HCEC 1CT (cell line): ENCODE data around the gene ACTG1.

ENCODE experiments used
- DNase-seq: peaks from one replicate; pipeline ENCODE4 v3.0.0-alpha.2; 2017

The ACTG1 gene

GRCh38 chr17:81515530-81516041 is 3.0 kb upstream of the ACTG1 start:
- DNase-seq, result no peak

DNA sequence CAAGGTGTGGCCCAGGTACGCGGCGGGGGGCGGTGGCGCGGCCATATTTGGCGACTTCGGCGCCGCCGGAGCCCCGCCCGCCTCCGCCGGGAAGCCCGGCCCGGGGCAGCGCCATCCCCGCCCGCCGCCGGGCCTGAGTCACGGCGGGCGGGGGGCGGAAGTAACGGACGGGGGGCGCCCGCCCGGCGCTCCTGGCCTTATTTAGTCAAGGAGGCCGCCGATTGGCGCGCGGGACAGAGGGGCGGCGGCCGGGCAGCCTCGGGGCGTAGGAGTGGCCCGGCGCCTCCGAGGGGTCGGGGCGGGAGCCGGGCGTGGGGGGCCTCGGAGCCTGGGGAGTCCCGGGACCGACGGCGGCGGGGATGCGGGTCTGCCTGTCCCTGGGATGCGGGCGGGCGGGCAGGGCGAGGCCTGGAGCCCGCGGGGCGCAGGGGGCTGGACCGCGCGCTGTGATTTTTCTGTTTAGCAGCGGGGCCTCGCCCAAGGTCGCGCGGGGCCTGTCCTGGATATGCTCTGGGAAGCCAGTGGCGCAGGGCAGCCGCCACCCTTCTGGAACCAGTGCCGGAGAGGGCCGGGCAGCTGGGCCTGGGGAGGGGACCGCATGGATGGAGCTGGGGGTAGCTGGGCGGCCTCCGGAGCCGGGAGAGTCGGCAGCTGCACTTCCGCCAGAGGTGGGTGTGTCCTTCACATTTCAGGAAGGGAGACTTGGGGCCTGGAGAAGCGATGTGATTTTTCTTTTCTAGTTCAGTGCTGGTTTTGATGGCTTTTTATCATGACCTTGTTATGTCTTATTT is 2.3 kb upstream of the ACTG1 start:
- peak; percentile 89 for DNase-seq

DNA sequence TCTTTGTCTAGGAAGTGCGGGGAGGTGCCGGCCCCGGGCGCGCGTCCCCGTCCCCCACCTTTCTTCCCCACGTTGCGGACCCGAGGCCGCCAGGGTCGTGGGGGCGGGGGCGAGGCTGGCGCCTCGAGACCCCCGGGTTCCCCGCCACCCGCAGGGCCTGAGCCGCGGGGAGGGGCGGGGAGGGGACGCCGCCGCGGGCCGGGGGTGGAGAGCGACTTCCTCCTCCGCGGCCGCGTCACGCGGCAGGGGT is 1.8 kb upstream of the ACTG1 start:
- no peak for DNase-seq

DNA sequence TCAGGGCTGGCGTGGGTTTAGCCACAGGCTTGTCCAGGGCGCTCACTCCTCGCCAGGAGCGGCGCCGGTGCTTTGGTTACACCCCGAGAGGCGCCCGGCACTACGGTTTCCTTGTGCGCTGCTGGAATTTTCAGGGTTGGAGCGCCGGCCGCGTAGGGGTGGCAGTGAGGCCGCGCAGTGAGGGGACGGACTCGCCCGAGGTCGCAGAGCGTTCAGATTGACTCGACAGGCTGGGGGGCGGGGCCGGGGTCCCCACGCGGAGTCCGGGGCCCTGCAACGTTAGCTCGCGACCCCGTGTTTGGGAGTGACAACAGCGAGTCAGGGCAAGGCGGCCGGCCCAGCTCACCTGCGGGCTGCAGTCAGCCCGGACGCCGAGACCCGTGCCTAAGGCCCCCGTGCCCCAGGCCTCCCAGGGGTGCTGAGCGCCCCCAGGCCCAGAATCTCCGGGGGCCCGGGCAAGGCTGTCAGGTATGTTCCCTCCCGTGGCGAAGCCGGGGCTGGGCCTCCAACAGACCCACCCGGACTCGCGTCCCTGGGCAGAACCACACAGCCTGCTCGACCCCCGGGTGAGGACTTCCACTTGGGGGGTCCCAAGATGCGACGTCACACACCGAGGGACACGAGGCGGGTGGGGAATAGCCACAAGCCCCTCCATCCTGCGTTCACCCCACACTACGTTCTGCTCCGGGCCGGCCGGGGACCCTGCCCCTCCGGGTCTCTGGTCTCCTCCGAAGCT is 1.3 kb upstream of the ACTG1 start:
- peak; percentile 75 for DNase-seq

DNA sequence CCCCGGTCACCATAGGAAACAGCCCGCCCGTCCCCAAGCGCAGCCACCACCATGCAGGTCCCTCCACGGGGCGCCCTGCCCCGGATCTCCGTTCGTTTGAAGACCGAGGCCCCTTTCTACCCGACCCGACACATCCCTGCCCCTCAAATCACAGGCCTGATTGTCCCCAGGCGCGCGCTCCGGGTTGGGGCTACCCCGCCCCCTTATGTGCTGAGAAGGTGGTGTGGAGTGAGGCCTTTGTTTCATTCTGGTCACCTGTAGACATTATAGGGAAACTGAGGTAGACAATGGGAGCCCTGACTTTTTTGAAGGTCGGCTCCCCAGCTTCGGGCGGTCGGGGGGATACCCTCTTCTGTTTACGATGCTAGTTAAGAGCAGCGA is 763 bp upstream of the ACTG1 start:
- DNase-seq, result peak; percentile 63

DNA sequence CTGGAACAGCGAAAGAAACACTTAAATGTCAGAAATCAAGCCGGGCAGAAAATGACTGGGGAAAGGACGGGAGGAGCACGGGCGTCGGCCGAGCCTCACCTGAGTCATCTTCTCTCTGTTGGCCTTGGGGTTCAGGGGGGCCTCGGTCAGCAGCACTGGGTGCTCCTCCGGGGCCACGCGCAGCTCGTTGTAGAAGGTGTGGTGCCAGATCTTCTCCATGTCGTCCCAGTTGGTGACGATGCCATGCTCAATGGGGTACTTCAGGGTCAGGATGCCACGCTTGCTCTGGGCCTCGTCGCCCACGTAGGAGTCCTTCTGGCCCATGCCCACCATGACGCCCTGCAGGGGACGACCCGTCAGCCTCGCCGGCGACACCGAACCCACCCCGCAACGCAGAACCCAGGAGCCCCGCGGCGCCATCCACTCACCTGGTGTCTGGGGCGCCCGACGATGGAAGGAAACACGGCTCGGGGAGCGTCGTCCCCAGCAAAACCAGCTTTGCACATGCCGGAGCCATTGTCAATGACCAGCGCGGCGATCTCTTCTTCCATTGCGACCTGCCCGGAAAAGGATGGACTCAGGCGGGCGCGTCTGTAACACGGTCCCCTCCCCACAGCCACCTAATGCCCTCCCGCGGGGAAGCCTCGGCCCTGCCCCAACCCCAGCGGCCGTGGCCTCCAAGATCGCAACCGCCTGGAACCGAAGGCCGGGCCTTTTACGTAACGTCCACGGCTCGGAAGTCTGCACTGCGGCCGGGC is 616 bp downstream of the ACTG1 start:
- DNase-seq, result no peak

DNA sequence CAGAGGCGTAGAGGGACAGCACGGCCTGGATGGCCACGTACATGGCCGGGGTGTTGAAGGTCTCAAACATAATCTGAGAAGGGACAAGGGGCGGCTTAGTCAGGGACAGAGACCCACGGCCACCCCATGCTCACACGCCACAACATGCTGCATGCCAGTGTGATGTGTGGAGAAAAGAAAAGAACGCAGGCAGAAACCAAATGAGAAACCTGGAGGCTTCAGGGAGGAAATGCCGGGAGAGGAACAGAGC is 1.1 kb downstream of the ACTG1 start:
- DNase-seq, result no peak

DNA sequence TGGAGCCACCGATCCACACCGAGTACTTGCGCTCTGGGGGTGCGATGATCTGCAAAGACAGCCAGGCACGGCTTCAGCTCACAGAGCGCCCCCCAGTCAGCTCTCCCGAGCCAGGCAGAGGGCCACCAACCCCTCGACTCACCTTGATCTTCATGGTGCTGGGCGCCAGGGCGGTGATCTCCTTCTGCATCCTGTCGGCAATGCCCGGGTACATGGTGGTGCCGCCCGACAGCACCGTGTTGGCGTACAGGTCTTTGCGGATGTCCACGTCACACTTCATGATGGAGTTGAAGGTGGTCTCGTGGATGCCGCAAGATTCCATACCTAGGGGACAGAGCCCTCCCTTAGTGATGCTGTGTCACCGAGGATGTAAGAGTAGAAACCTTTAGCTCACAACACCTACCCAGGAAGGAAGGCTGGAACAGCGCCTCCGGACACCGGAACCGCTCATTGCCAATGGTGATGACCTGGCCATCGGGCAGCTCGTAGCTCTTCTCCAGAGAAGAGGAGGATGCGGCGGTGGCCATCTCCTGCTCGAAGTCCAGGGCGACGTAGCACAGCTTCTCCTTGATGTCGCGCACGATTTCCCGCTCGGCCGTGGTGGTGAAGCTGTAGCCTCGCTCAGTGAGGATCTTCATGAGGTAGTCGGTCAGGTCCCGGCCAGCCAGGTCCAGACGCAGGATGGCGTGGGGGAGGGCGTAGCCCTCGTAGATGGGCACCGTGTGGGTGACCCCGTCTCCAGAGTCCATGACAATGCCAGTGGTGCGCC is 1.6 kb downstream of the ACTG1 start:
- no peak for DNase-seq

GRCh38 chr17:81509972-81510784 is 2.4 kb downstream of the ACTG1 start:
- DNase-seq, result no peak

DNA sequence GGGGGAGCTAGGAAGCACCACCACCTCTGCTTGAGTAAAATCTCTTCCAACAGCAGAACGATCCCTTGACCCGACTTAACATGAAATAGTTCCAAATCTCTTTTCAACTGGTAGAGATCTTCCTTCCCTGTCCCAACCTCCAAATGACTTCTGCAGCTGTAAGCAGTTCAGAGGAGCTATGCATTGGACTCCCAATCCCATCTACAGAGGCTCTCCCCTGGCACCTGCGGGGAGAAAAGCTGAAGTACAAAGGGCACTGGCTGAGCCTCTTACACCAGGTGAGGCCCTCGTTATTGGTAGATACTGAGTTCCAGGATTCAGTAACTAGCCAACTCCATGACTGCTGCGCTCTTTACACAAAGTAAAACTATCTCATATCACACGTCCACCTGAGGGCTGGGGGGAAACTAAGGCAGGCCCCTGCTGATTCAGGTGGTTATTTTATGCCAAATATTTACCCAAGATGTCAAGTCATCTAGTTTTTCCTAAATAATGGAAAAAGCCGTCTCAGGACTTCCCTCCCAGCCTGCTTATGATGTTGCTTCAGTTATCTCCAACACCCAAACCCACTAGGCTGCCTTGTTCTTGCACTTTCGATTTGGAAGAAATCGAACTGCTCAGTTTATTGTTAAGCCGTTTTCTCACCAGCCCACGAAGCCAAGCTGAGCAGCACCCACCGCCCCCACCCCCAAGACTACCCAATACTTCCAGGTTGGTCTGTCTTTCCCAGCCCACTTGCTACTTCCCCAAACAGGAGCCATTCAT is 3.2 kb downstream of the ACTG1 start:
- peak; percentile 54 for DNase-seq

GRCh38 chr17:81508639-81509206 is 3.9 kb downstream of the ACTG1 start:
- peak; percentile 61 for DNase-seq

GRCh38 chr17:81503619-81504018 is 9.0 kb downstream of the ACTG1 start:
- DNase-seq, result no peak

- no peak for DNase-seq
Measured at GRCh38 chr17:81502471-81503017, 10.1 kb downstream of the ACTG1 start.

DNA sequence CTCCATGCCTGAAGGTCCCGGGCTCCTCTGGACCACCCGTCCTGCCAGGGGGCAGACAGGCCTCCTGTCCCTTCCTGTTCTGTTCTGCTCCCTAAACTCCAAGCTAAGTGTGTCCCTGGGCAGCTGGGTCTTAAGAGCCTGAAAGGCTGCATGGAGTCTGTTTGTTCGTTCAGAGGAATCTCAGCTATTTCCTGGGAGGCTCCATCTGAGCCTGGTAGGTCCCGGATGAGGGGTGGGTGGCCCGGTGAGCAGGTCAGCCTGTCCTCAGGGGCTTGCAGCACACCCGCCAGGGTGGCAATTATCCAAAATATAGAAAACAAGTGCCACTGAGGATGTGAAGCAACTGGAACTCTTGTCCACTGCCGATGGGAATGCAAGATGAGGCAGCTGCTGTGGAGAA is 12.6 kb downstream of the ACTG1 start:
- DNase-seq, result no peak

DNA sequence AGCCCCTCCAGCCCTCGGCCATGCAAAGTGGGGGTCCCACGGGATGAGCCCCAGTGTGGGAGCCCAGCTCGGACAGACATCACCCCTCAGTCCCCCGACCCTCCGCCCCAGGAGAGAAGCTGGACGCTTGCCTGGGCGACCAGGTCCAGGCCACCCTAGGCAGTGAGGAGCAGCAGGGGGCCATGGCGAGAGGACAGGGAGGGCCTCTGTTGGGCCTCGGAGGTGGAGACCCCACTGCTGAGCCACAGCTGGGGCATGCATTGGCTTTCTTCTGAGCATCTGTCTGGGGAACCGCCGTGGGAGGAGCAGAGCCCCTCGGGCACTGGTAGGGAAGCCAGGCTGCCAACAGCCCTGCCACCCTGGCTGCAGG is 13.0 kb downstream of the ACTG1 start:
- no peak for DNase-seq

DNA sequence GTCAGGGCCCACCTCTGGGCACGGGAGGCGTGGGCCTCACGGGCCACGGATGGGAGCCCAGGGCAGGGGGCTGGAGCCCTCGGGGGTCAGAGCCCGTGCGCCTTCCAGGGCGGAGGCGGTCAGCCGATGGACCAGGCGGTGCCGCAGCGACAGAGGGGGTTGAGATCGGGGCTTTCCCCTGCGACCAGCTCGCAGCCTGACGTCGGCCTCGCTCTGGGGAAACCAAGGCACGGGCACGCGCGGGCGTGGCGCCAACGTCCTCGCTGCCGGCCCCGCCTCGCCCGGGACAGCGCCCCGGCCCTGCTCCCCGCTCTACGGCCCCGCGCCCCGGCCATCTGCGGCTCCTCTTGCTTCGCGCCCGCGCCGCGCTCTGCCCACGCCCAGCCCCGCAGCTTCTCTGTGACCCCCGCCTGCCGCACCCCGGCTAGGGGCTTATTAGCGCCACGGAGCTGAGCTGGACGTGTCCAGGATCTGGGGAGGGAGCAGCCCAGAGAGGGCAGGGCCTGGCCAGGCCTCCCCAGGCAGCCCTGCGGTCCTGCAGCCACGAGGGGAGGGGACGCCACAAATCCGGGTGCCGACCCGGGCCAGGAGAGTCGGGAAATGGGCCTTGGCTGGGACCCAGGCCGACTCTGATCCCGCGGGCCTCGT is 13.5 kb downstream of the ACTG1 start:
- DNase-seq, result no peak

- DNase-seq, result no peak
Measured at GRCh38 chr17:81494626-81495377, 17.8 kb downstream of the ACTG1 start.

DNA sequence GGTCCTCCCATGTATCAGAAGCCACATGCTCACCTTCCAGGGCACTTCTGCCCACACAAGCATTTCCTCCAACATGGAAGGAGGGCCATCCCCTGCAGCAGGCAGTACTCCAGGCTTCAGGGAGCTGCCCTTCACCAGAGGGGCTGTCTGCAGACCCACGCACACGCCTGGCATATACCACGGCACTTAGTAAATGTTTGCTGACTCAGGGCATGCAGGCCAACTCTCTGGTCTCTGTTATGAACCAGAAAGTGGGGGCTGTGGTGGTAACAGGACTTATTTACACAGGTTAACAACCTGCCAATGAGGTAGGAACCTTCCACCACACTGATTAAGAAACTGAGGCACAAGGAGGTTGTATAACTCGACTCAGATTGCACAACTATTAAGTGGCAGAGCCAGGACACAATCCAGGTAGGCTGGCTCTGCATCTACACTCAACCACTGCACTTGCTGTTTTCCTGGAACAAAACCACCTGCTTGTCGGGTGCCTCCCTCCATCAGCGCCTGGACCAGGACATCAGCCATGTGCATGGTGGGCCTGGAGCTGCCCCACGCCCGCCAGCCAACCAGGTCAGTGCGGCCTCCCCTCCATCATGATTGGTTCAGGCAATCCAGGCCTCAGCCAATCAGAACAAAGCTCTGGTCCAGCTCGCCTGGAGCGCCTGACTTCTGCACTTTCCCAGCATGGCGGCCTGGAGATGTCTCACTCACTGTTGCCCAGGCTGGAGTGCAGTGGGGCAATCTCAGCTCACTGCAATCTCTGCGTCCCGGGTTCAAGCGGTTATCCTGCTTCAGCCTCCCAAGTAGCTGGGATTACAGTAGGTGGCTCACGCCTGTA is 19.2 kb downstream of the ACTG1 start:
- no peak for DNase-seq

- no peak for DNase-seq
Measured at GRCh38 chr17:81492706-81493105, 19.9 kb downstream of the ACTG1 start.
